Spleen (tissue), 11 donors: Measurements from ENCODE around the gene EFNA5. TPM values are rescaled to one million over a fixed set of nuclear protein-coding genes. Genes with fewer than 3 reads are reported as not detected.

ENCODE experiments used
- DNase-seq: peaks from one replicate; pipeline ENCODE4 v3.0.0-alpha.2; 2020
- H3K27ac ChIP-seq, 8 donors: fragments of 200-600 bp; sonication (generic) in 7 of 8; 1 replicate in 4 of 8; 2 replicates in 4 of 8; pipeline versions ENCODE4 v1.5.0 to v1.8.0; 2016 to 2021; ENCODE audit warnings: inconsistent platforms in 4 of 8, mild to moderate bottlenecking in 4 of 8, moderate library complexity in 1 of 8
- H3K27me3 ChIP-seq, 7 donors: fragments of 200-600 bp; sonication (generic) in 6 of 7; replicated peaks in 1 of 7; 1 replicate in 4 of 7; 2 replicates in 3 of 7; pipeline versions ENCODE4 v1.5.0 to v1.8.0; 2016 to 2021; ENCODE audit warnings: inconsistent platforms in 3 of 7, mild to moderate bottlenecking in 1 of 7
- H3K36me3 ChIP-seq, 6 donors: fragments of 200-600 bp; sonication (generic) in 5 of 6; 1 replicate in 4 of 6; 2 replicates in 2 of 6; pipeline versions ENCODE4 v1.5.0 to v1.8.0; 2016 to 2021; ENCODE audit warnings: inconsistent platforms in 2 of 6
- H3K4me1 ChIP-seq, 6 donors: fragments of 200-600 bp; sonication (generic) in 5 of 6; 1 replicate in 3 of 6; 2 replicates in 3 of 6; pipeline versions ENCODE4 v1.5.0 to v1.8.0; 2016 to 2021; ENCODE audit warnings: inconsistent platforms in 3 of 6
- H3K4me3 ChIP-seq, 8 donors: fragments of 200-600 bp; sonication (generic) in 7 of 8; 1 replicate in 4 of 8; 2 replicates in 4 of 8; pipeline versions ENCODE4 v1.5.0 to v1.8.0; 2016 to 2021; ENCODE audit warnings: inconsistent platforms in 4 of 8, mild to moderate bottlenecking in 4 of 8, moderate library complexity in 2 of 8
- H3K9me3 ChIP-seq, 8 donors: fragments of 200-600 bp; sonication (generic) in 7 of 8; 1 replicate in 4 of 8; 2 replicates in 4 of 8; pipeline versions ENCODE4 v1.5.0 to v1.8.0; 2016 to 2021; ENCODE audit warnings: inconsistent platforms in 4 of 8
- POLR2A ChIP-seq, 3 donors: fragments of 450-650 bp; IDR thresholded peaks; one replicate each; pipeline ENCODE4 v1.5.1; 2017; ENCODE audit warnings: antibody characterized with exemption in 3 of 3, mild to moderate bottlenecking in 1 of 3
- POLR2AphosphoS5 ChIP-seq, 3 donors: sonication (generic); formaldehyde crosslinking; IDR thresholded peaks; one replicate each; pipeline ENCODE4 v1.5.1; 2017; ENCODE audit warnings: antibody characterized with exemption in 3 of 3
- WGBS, 5 donors: extraction: QIAGEN DNeasy Blood & Tissue Kit in 3 of 5; methylation state at CpG; one replicate each; pipeline versions ENCODE4 v1.1.5 to v1.1.7; 2013 to 2018; 5-methylcytosine and 5-hydroxymethylcytosine counted together
- intact Hi-C: fragments of 100-400 bp; cut with DNase I; formaldehyde crosslinking; loops from one replicate; pipeline ENCODE4 v1.15.0; 2023; ENCODE audit warnings: low total_unique reads
- polyA plus RNA-seq, 3 donors: library from polyadenylated mRNA; stranded (reverse); fragments of 200-250 nt; gene quantifications; one replicate each; pipeline ENCODE4 v1.2.1, GENCODE V29; 2013
- total RNA-seq, 7 donors: library from RNA; depleted of rRNA in 3 of 7; stranded (reverse); fragments of >200 nt in 3 of 7; fragmentation: NEBNext Ultra II Directional in 4 of 7; extraction: Animal tissue kit (Norgen Biotek cat#: 25700) in 4 of 7; gene quantifications; one replicate each; pipeline versions ENCODE4 v1.1.0 to v1.2.1, GENCODE V29; 2016 to 2021
- TF ChIP-seq, protein P1 (sequence below), 11 experiments: fragments of 200-600 bp in 7 of 11; fragments of 450-650 bp in 4 of 11; sonication (generic) in 4 of 11; IDR thresholded peaks in 8 of 11; conservative IDR thresholded peaks in 3 of 11; 1 replicate in 7 of 11; 2 replicates in 4 of 11; pipeline versions ENCODE4 v1.4.0 to v1.8.0; 2016 to 2021; ENCODE audit warnings: antibody characterized with exemption in 11 of 11, inconsistent platforms in 4 of 11, mild to moderate bottlenecking in 1 of 11
- donor health status: healthy with polysubstance abuse.
- donor health status: DM: no; HTN: no; CAD: no; lungs with moderate emphysema.
- donor health status: DM: no; HTN: no; CAD: no.
- donor health status: Bipolar disorder and iron deficiency.
- donor health status: healthy.
- donor health status: DM: no; HTN: no; CAD: no.
- donor health status: DM: yes; HTN: yes; CAD: no.

EFNA5 gene
- total and polyA plus RNA-seq, 10 donors = 0.33 to 29.0 (median 12.2) TPM

GRCh38 chr5:107594253-107595045 is 76.3 kb downstream of the EFNA5 start:
- intact Hi-C loops = no loop called here

GRCh38 chr5:107593009-107593408 is 77.7 kb downstream of the EFNA5 start:
- H3K4me3 ChIP-seq = no peak overlapping the region
- H3K4me1 ChIP-seq = no peaks in the 10 kb centered on the region
- no peaks in the 10 kb centered on the region for H3K27me3 ChIP-seq
- no peaks in the 10 kb centered on the region for H3K9me3 ChIP-seq
- no peak overlapping the region for H3K27ac ChIP-seq
- no peak for DNase-seq
- no peak for TF ChIP-seq POLR2A (IDR thresholded peaks at IDR 0.05)
- TF ChIP-seq, protein P1, sequence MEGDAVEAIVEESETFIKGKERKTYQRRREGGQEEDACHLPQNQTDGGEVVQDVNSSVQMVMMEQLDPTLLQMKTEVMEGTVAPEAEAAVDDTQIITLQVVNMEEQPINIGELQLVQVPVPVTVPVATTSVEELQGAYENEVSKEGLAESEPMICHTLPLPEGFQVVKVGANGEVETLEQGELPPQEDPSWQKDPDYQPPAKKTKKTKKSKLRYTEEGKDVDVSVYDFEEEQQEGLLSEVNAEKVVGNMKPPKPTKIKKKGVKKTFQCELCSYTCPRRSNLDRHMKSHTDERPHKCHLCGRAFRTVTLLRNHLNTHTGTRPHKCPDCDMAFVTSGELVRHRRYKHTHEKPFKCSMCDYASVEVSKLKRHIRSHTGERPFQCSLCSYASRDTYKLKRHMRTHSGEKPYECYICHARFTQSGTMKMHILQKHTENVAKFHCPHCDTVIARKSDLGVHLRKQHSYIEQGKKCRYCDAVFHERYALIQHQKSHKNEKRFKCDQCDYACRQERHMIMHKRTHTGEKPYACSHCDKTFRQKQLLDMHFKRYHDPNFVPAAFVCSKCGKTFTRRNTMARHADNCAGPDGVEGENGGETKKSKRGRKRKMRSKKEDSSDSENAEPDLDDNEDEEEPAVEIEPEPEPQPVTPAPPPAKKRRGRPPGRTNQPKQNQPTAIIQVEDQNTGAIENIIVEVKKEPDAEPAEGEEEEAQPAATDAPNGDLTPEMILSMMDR (IDR thresholded peaks at IDR 0.05 in 8 of 11, conservative IDR thresholded peaks at IDR 0.05 in 3 of 11) = no peak
- WGBS, 5 donors = 70 to 78% (median 75%) methylated on average over 3 of the region's 3 CpGs
- no peaks in the 10 kb centered on the region for H3K36me3 ChIP-seq
- intact Hi-C loops = no loop called here

More at GRCh38 chr5:107594253-107595045, 76.3 kb downstream of the EFNA5 start:
- no peaks in the 10 kb centered on the region for H3K36me3 ChIP-seq
- no peak overlapping the region for H3K27ac ChIP-seq
- H3K27me3 ChIP-seq = no peaks in the 10 kb centered on the region
- no peaks in the 10 kb centered on the region for H3K9me3 ChIP-seq
- DNase-seq = no peak
- TF ChIP-seq POLR2A (IDR thresholded peaks at IDR 0.05) = no peak
- no peak for TF ChIP-seq POLR2AphosphoS5 (IDR thresholded peaks at IDR 0.05)
- TF ChIP-seq, protein P1 (IDR thresholded peaks at IDR 0.05 in 8 of 11, conservative IDR thresholded peaks at IDR 0.05 in 3 of 11) = no peak
- WGBS, 5 donors = 80 to 92% (median 91%) methylated on average over 4 of the region's 4 CpGs
- H3K4me1 ChIP-seq = no peaks in the 10 kb centered on the region
- no peak overlapping the region for H3K4me3 ChIP-seq

DNA sequence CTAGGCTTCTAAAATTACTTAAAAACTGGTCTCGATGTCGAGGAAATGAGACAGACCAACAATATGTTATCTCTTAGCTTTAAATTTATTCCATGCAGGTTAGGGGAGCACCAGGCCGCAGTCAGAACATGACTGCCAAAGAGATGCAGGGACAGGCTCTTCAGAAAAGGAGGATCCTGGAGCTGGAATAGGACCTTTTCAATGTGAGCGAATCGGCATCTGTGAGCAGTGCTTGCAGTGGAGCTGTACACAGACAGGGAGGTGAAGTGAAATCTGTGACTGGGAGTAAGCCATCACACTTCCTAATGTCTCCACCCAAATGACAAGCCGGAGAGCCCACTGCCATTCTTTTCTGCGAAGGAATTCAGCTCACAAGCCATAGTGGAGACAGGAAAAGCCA is 78.2 kb downstream of the EFNA5 start:
- no peaks in the 10 kb centered on the region for H3K4me1 ChIP-seq
- H3K4me3 ChIP-seq = no peak overlapping the region
- 73 to 91% (median 88%) methylated on average over 7 of the region's 7 CpGs for WGBS, 5 donors
- H3K27me3 ChIP-seq = no peaks in the 10 kb centered on the region
- H3K27ac ChIP-seq = no peak overlapping the region
- H3K9me3 ChIP-seq = no peaks in the 10 kb centered on the region
- intact Hi-C loops = no loop called here
- DNase-seq = no peak
- TF ChIP-seq POLR2A (IDR thresholded peaks at IDR 0.05) (no peak), POLR2AphosphoS5 (IDR thresholded peaks at IDR 0.05) (no peak)
- TF ChIP-seq, protein P1 (IDR thresholded peaks at IDR 0.05 in 8 of 11, conservative IDR thresholded peaks at IDR 0.05 in 3 of 11) = no peak
- H3K36me3 ChIP-seq = no peaks in the 10 kb centered on the region

DNA sequence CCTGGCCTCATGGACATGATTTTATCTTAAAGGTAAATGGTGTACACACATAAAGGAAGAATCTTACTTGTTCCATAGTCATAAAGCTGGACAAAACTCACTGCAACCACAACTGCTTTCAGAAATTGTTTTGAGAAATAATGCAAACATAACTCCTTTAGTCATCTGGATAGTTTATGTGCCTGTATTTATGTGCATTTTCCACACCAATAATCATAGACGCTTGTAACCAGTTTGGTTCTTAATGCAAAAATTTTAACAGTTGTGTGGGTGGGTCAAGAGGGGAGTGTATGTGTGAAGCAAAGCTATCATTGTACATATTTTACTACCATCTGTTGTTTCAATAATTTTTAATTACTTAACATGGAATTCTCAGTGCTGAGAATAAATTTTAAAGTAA is 80.1 kb downstream of the EFNA5 start:
- intact Hi-C loops = no loop called here
- Histone ChIP-seq H3K4me3 (no peak overlapping the region), H3K36me3 (no peaks in the 10 kb centered on the region), H3K4me1 (no peaks in the 10 kb centered on the region), H3K9me3 (no peaks in the 10 kb centered on the region), H3K27ac (no peak overlapping the region), H3K27me3 (no peaks in the 10 kb centered on the region)
- WGBS, 5 donors = 58 to 90% (median 75%) methylated on average over 1 of the region's 1 CpG
- TF ChIP-seq POLR2AphosphoS5 (IDR thresholded peaks at IDR 0.05) = no peak
- TF ChIP-seq, protein P1 (IDR thresholded peaks at IDR 0.05 in 8 of 11, conservative IDR thresholded peaks at IDR 0.05 in 3 of 11) = no peak
- no peak for TF ChIP-seq POLR2A (IDR thresholded peaks at IDR 0.05)
- DNase-seq = no peak
